Cardiac fibroblast (primary cell): ENCODE data around the gene SFXN5.

Source experiments
- DNase-seq, 2 donors: peaks; one replicate each; pipeline versions ENCODE4 v3.0.0 to v3.0.0-alpha.2; 2010; ENCODE audit warnings: low read depth in 2 of 2
- H3K4me3 ChIP-seq, 2 donors: replicated peaks in 1 of 2; 1 replicate in 1 of 2; 2 replicates in 1 of 2; pipeline ENCODE4 v1.5.1; 2011; ENCODE audit warnings: low read depth in 2 of 2, low read length in 2 of 2, mild to moderate bottlenecking in 2 of 2, moderate library complexity in 1 of 2
- CTCF ChIP-seq: IDR thresholded peaks from one replicate; pipeline ENCODE4 v1.5.1; 2011; ENCODE audit warnings: low read depth, mild to moderate bottlenecking, low read length, inconsistent platforms

Gene SFXN5

GRCh38 chr2:72949045-72949444, 122.5 kb downstream of the SFXN5 start:
- no peak overlapping the region for H3K4me3 ChIP-seq
- TF ChIP-seq CTCF, result no peak
- DNase-seq, result no peak

GRCh38 chr2:72947952-72948830, 123.3 kb downstream of the SFXN5 start:
- DNase-seq, result no peak
- no peak for TF ChIP-seq CTCF
- no peak overlapping the region for H3K4me3 ChIP-seq

GRCh38 chr2:72946466-72946865, 125.0 kb downstream of the SFXN5 start:
- TF ChIP-seq CTCF, result no peak

GRCh38 chr2:72945450-72946019, 126.0 kb downstream of the SFXN5 start:
- TF ChIP-seq CTCF, result no peak
- DNase-seq, result no peak
- H3K4me3 ChIP-seq, result no peak overlapping the region

More at GRCh38 chr2:72946466-72946865, 125.0 kb downstream of the SFXN5 start:
- no peak for DNase-seq
- no peak overlapping the region for H3K4me3 ChIP-seq

- DNase-seq, result no peak
- H3K4me3 ChIP-seq, result no peak overlapping the region
- TF ChIP-seq CTCF, result no peak
Observed at GRCh38 chr2:72944804-72945449, 126.6 kb downstream of the SFXN5 start.

- TF ChIP-seq CTCF, result no peak
- no peak for DNase-seq
- no peak overlapping the region for H3K4me3 ChIP-seq
Observed at GRCh38 chr2:72943540-72944395, 127.7 kb downstream of the SFXN5 start.
